ENCODE results near the gene LRRC26.

- no peak for TF ChIP-seq CTCF (IDR thresholded peaks at IDR 0.05)
- no peak for TF ChIP-seq POLR2A (IDR thresholded peaks at IDR 0.05)
Measured at GRCh38 chr9:137169896-137170358, at the start of gene LRRC26.
